Measurements from ENCODE around the gene TANC1. TPM values are rescaled to one million over a fixed set of nuclear protein-coding genes. Genes with fewer than 3 reads are reported as not detected.

Gene TANC1
- total RNA-seq, 1 experiment from 2014 or later = not detected

- H4K20me1 ChIP-seq (ENCODE audit: insufficient read depth, low read depth, low read length) = no peaks in the 10 kb centered on the region
- H3K27me3 ChIP-seq (ENCODE audit: low read length) = no peaks in the 10 kb centered on the region
- no peak overlapping the region for H3K9ac ChIP-seq (ENCODE audit: low read length)
- DNase-seq = no peak
- H3K9me2 ChIP-seq (replicated peaks; ENCODE audit: insufficient read depth, low read length) = no peaks in the 10 kb centered on the region
- no peak overlapping the region for H3K4me2 ChIP-seq (ENCODE audit: low read depth, low read length, poor library complexity, severe bottlenecking)
- no peaks in the 10 kb centered on the region for H3K4me1 ChIP-seq (ENCODE audit: low read length)
- H2AFZ ChIP-seq (ENCODE audit: low read length) = no peak overlapping the region
- H3K9me3 ChIP-seq (ENCODE audit: low read length) = no peaks in the 10 kb centered on the region
- no peaks in the 10 kb centered on the region for H3K36me3 ChIP-seq (ENCODE audit: insufficient read depth, low read length)
- H3K27ac ChIP-seq (ENCODE audit: low read length) = no peak overlapping the region
- H3K4me3 ChIP-seq (ENCODE audit: low read length) = no peak overlapping the region
- H3K79me2 ChIP-seq (ENCODE audit: low read length) = no peaks in the 10 kb centered on the region
Measured at GRCh38 chr2:158965641-158966040, 2.8 kb upstream of the TANC1 start.

GRCh38 chr2:158966312-158966711 lies 2.1 kb upstream of the TANC1 start:
- Histone ChIP-seq H4K20me1 (ENCODE audit: insufficient read depth, low read depth, low read length) (no peaks in the 10 kb centered on the region), H3K4me2 (ENCODE audit: low read depth, low read length, poor library complexity, severe bottlenecking) (no peak overlapping the region), H2AFZ (ENCODE audit: low read length) (no peak overlapping the region), H3K4me1 (ENCODE audit: low read length) (no peaks in the 10 kb centered on the region), H3K27ac (ENCODE audit: low read length) (no peak overlapping the region), H3K9ac (ENCODE audit: low read length) (no peak overlapping the region), H3K9me2 (replicated peaks; ENCODE audit: insufficient read depth, low read length) (no peaks in the 10 kb centered on the region), H3K9me3 (ENCODE audit: low read length) (no peaks in the 10 kb centered on the region), H3K27me3 (ENCODE audit: low read length) (no peaks in the 10 kb centered on the region), H3K79me2 (ENCODE audit: low read length) (no peaks in the 10 kb centered on the region), H3K36me3 (ENCODE audit: insufficient read depth, low read length) (no peaks in the 10 kb centered on the region), H3K4me3 (ENCODE audit: low read length) (no peak overlapping the region)
- DNase-seq = no peak

- no peak overlapping the region for H3K4me3 ChIP-seq (ENCODE audit: low read length)
- no peak overlapping the region for H3K27ac ChIP-seq (ENCODE audit: low read length)
- H4K20me1 ChIP-seq (ENCODE audit: insufficient read depth, low read depth, low read length) = no peaks in the 10 kb centered on the region
- no peak overlapping the region for H3K4me2 ChIP-seq (ENCODE audit: low read depth, low read length, poor library complexity, severe bottlenecking)
- no peaks in the 10 kb centered on the region for H3K9me2 ChIP-seq (replicated peaks; ENCODE audit: insufficient read depth, low read length)
- DNase-seq = no peak
- H3K4me1 ChIP-seq (ENCODE audit: low read length) = no peaks in the 10 kb centered on the region
- no peak overlapping the region for H3K9ac ChIP-seq (ENCODE audit: low read length)
- no peaks in the 10 kb centered on the region for H3K79me2 ChIP-seq (ENCODE audit: low read length)
- H3K36me3 ChIP-seq (ENCODE audit: insufficient read depth, low read length) = no peaks in the 10 kb centered on the region
- no peaks in the 10 kb centered on the region for H3K9me3 ChIP-seq (ENCODE audit: low read length)
- no peak overlapping the region for H2AFZ ChIP-seq (ENCODE audit: low read length)
- H3K27me3 ChIP-seq (ENCODE audit: low read length) = no peaks in the 10 kb centered on the region
Measured at GRCh38 chr2:158967114-158967730, 1.2 kb upstream of the TANC1 start.

- Histone ChIP-seq H4K20me1 (ENCODE audit: insufficient read depth, low read depth, low read length) (no peaks in the 10 kb centered on the region), H3K4me2 (ENCODE audit: low read depth, low read length, poor library complexity, severe bottlenecking) (no peak overlapping the region), H3K4me1 (ENCODE audit: low read length) (no peaks in the 10 kb centered on the region), H3K9ac (ENCODE audit: low read length) (no peak overlapping the region), H3K79me2 (ENCODE audit: low read length) (no peaks in the 10 kb centered on the region), H3K27ac (ENCODE audit: low read length) (no peak overlapping the region), H3K36me3 (ENCODE audit: insufficient read depth, low read length) (no peaks in the 10 kb centered on the region), H2AFZ (ENCODE audit: low read length) (no peak overlapping the region), H3K4me3 (ENCODE audit: low read length) (no peak overlapping the region), H3K27me3 (ENCODE audit: low read length) (no peaks in the 10 kb centered on the region), H3K9me2 (replicated peaks; ENCODE audit: insufficient read depth, low read length) (no peaks in the 10 kb centered on the region), H3K9me3 (ENCODE audit: low read length) (no peaks in the 10 kb centered on the region)
- no peak for DNase-seq
Measured at GRCh38 chr2:158967731-158968395, 577 bp upstream of the TANC1 start.

- no peak for DNase-seq
- Histone ChIP-seq H2AFZ (ENCODE audit: low read length) (no peak overlapping the region), H3K79me2 (ENCODE audit: low read length) (no peaks in the 10 kb centered on the region), H4K20me1 (ENCODE audit: insufficient read depth, low read depth, low read length) (no peaks in the 10 kb centered on the region), H3K9me2 (replicated peaks; ENCODE audit: insufficient read depth, low read length) (no peaks in the 10 kb centered on the region), H3K4me2 (ENCODE audit: low read depth, low read length, poor library complexity, severe bottlenecking) (no peak overlapping the region), H3K9ac (ENCODE audit: low read length) (no peak overlapping the region), H3K27ac (ENCODE audit: low read length) (no peak overlapping the region), H3K9me3 (ENCODE audit: low read length) (no peaks in the 10 kb centered on the region), H3K36me3 (ENCODE audit: insufficient read depth, low read length) (no peaks in the 10 kb centered on the region), H3K27me3 (ENCODE audit: low read length) (no peaks in the 10 kb centered on the region), H3K4me3 (ENCODE audit: low read length) (no peak overlapping the region), H3K4me1 (ENCODE audit: low read length) (no peaks in the 10 kb centered on the region)
Measured at GRCh38 chr2:158969162-158969714, 798 bp downstream of the TANC1 start.

- Histone ChIP-seq H3K9ac (ENCODE audit: low read length) (no peak overlapping the region), H2AFZ (ENCODE audit: low read length) (no peak overlapping the region), H3K27me3 (ENCODE audit: low read length) (no peaks in the 10 kb centered on the region), H3K4me2 (ENCODE audit: low read depth, low read length, poor library complexity, severe bottlenecking) (no peak overlapping the region), H3K27ac (ENCODE audit: low read length) (no peak overlapping the region), H4K20me1 (ENCODE audit: insufficient read depth, low read depth, low read length) (no peaks in the 10 kb centered on the region), H3K79me2 (ENCODE audit: low read length) (no peaks in the 10 kb centered on the region), H3K36me3 (ENCODE audit: insufficient read depth, low read length) (no peaks in the 10 kb centered on the region), H3K9me3 (ENCODE audit: low read length) (no peaks in the 10 kb centered on the region), H3K9me2 (replicated peaks; ENCODE audit: insufficient read depth, low read length) (no peaks in the 10 kb centered on the region), H3K4me3 (ENCODE audit: low read length) (no peak overlapping the region), H3K4me1 (ENCODE audit: low read length) (no peaks in the 10 kb centered on the region)
- DNase-seq = no peak
Measured at GRCh38 chr2:158969715-158970240, 1.3 kb downstream of the TANC1 start.

- no peak overlapping the region for H3K4me3 ChIP-seq (ENCODE audit: low read length)
Measured at GRCh38 chr2:158970241-158970751, 1.9 kb downstream of the TANC1 start.

GRCh38 chr2:158973116-158973956 lies 4.9 kb downstream of the TANC1 start:
- no peak overlapping the region for H3K4me2 ChIP-seq (ENCODE audit: low read depth, low read length, poor library complexity, severe bottlenecking)
- no peaks in the 10 kb centered on the region for H3K79me2 ChIP-seq (ENCODE audit: low read length)
- no peaks in the 10 kb centered on the region for H4K20me1 ChIP-seq (ENCODE audit: insufficient read depth, low read depth, low read length)
- H3K4me1 ChIP-seq (ENCODE audit: low read length) = no peaks in the 10 kb centered on the region
- no peaks in the 10 kb centered on the region for H3K27me3 ChIP-seq (ENCODE audit: low read length)
- H3K9me3 ChIP-seq (ENCODE audit: low read length) = no peaks in the 10 kb centered on the region
- no peak overlapping the region for H3K27ac ChIP-seq (ENCODE audit: low read length)
- H3K9me2 ChIP-seq (replicated peaks; ENCODE audit: insufficient read depth, low read length) = no peaks in the 10 kb centered on the region
- no peak overlapping the region for H2AFZ ChIP-seq (ENCODE audit: low read length)
- H3K36me3 ChIP-seq (ENCODE audit: insufficient read depth, low read length) = no peaks in the 10 kb centered on the region
- no peak for DNase-seq
- H3K4me3 ChIP-seq (ENCODE audit: low read length) = no peak overlapping the region
- no peak overlapping the region for H3K9ac ChIP-seq (ENCODE audit: low read length)

More at GRCh38 chr2:158970241-158970751, 1.9 kb downstream of the TANC1 start:
- Histone ChIP-seq H4K20me1 (ENCODE audit: insufficient read depth, low read depth, low read length) (no peaks in the 10 kb centered on the region), H3K4me2 (ENCODE audit: low read depth, low read length, poor library complexity, severe bottlenecking) (no peak overlapping the region), H3K9me2 (replicated peaks; ENCODE audit: insufficient read depth, low read length) (no peaks in the 10 kb centered on the region), H2AFZ (ENCODE audit: low read length) (no peak overlapping the region), H3K4me1 (ENCODE audit: low read length) (no peaks in the 10 kb centered on the region), H3K27me3 (ENCODE audit: low read length) (no peaks in the 10 kb centered on the region), H3K27ac (ENCODE audit: low read length) (no peak overlapping the region), H3K79me2 (ENCODE audit: low read length) (no peaks in the 10 kb centered on the region), H3K36me3 (ENCODE audit: insufficient read depth, low read length) (no peaks in the 10 kb centered on the region), H3K9ac (ENCODE audit: low read length) (no peak overlapping the region), H3K9me3 (ENCODE audit: low read length) (no peaks in the 10 kb centered on the region)
- no peak for DNase-seq
